OCI-LY7 (cell line): ENCODE measurements around the gene MANBA.

Source experiments
- CTCF ChIP-seq: fragments of 200-600 bp; sonication (generic); conservative IDR thresholded peaks from 2 replicates; pipeline ENCODE4 v1.5.1; 2014; ENCODE audit warnings: mild to moderate bottlenecking, antibody characterized with exemption, low read length, moderate library complexity, mixed read lengths
- EZH2phosphoT487 ChIP-seq: fragments of 200-600 bp; sonication (generic); IDR thresholded peaks from 2 replicates; pipeline ENCODE4 v1.6.1; 2018; ENCODE audit warnings: low read depth, borderline replicate concordance, mild to moderate bottlenecking, mixed run types, antibody characterized with exemption, low read length, moderate library complexity, mixed read lengths

- TF ChIP-seq EZH2phosphoT487 (no peak), CTCF (no peak)
Observed at GRCh38 chr4:102694791-102695190, 66.0 kb downstream of the MANBA start.
